Osteocyte (in vitro differentiated cells): Measurements from ENCODE around the gene TP53AIP1. TPM values are rescaled to one million over a fixed set of nuclear protein-coding genes. Genes with fewer than 3 reads are reported as not detected.

Source experiments
- DNase-seq: peaks from one replicate; pipeline ENCODE4 v3.0.0; 2021; ENCODE audit warnings: mixed read lengths; ENCODE audit not compliant: unreplicated experiment; ENCODE audit errors: extremely low spot score
- H3K27ac Mint-ChIP-seq: one replicate; pipeline ENCODE4 v1.8.0; 2021; ENCODE audit warnings: mild to moderate bottlenecking, mixed read lengths; ENCODE audit not compliant: unreplicated experiment
- H3K27me3 Mint-ChIP-seq: one replicate; pipeline ENCODE4 v1.8.0; 2021; ENCODE audit warnings: mixed read lengths; ENCODE audit not compliant: unreplicated experiment
- H3K36me3 Mint-ChIP-seq: one replicate; pipeline ENCODE4 v1.8.0; 2021; ENCODE audit warnings: mixed read lengths; ENCODE audit not compliant: unreplicated experiment
- H3K4me1 Mint-ChIP-seq: one replicate; pipeline ENCODE4 v1.8.0; 2021; ENCODE audit warnings: mixed read lengths; ENCODE audit not compliant: unreplicated experiment
- H3K4me3 Mint-ChIP-seq: one replicate; pipeline ENCODE4 v1.8.0; 2021; ENCODE audit warnings: mild to moderate bottlenecking, moderate library complexity, mixed read lengths; ENCODE audit not compliant: unreplicated experiment
- H3K9me3 Mint-ChIP-seq: one replicate; pipeline ENCODE4 v1.8.0; 2021; ENCODE audit warnings: mixed read lengths; ENCODE audit not compliant: unreplicated experiment
- CTCF ChIP-seq: fragments of 200-600 bp; sonication (generic); IDR thresholded peaks from 2 replicates; pipeline ENCODE4 v1.5.0; 2021; ENCODE audit warnings: antibody characterized with exemption, mild to moderate bottlenecking, moderate library complexity
- total RNA-seq: library from RNA; stranded (reverse); gene quantifications from 2 replicates; pipeline ENCODE4 v1.2.1, GENCODE V29; 2021

Gene TP53AIP1
- total RNA-seq, 1 donor from 2014 or later, result not detected

GRCh38 chr11:128907585-128907984, 35.1 kb downstream of the TP53AIP1 start:
- H3K4me1 Mint-ChIP-seq, result peaks cover 28% of the 10 kb centered on the region
- no peak overlapping the region for H3K27ac Mint-ChIP-seq
- H3K27me3 Mint-ChIP-seq, result peaks cover 4% of the 10 kb centered on the region
- no peak overlapping the region for H3K4me3 Mint-ChIP-seq
- no peaks in the 10 kb centered on the region for H3K36me3 Mint-ChIP-seq
- no peak for DNase-seq
- H3K9me3 Mint-ChIP-seq, result no peaks in the 10 kb centered on the region
- no peak for TF ChIP-seq CTCF

- peaks cover 7% of the 10 kb centered on the region for H3K27me3 Mint-ChIP-seq
- H3K4me3 Mint-ChIP-seq, result peak overlapping the region; percentile 60
- H3K4me1 Mint-ChIP-seq, result peaks cover 28% of the 10 kb centered on the region
- no peak for DNase-seq
- no peaks in the 10 kb centered on the region for H3K9me3 Mint-ChIP-seq
- H3K36me3 Mint-ChIP-seq, result no peaks in the 10 kb centered on the region
- TF ChIP-seq CTCF, result no peak
- H3K27ac Mint-ChIP-seq, result no peak overlapping the region
Observed at GRCh38 chr11:128906185-128907050, 36.3 kb downstream of the TP53AIP1 start.

- no peak overlapping the region for H3K27ac Mint-ChIP-seq
- no peaks in the 10 kb centered on the region for H3K9me3 Mint-ChIP-seq
- peaks cover 11% of the 10 kb centered on the region for H3K27me3 Mint-ChIP-seq
- DNase-seq, result no peak
- peak overlapping the region; percentile 60 for H3K4me3 Mint-ChIP-seq
- peak; percentile 52 for TF ChIP-seq CTCF
- no peaks in the 10 kb centered on the region for H3K36me3 Mint-ChIP-seq
- H3K4me1 Mint-ChIP-seq, result peaks cover 26% of the 10 kb centered on the region
Observed at GRCh38 chr11:128905345-128906184, 37.1 kb downstream of the TP53AIP1 start.

GRCh38 chr11:128904656-128905344, 37.9 kb downstream of the TP53AIP1 start:
- DNase-seq, result no peak
- Mint-ChIP-seq H3K36me3 (no peaks in the 10 kb centered on the region), H3K27me3 (peaks cover 16% of the 10 kb centered on the region)

More at GRCh38 chr11:128904656-128905344, 37.9 kb downstream of the TP53AIP1 start:
- H3K27ac Mint-ChIP-seq, result no peak overlapping the region
- TF ChIP-seq CTCF, result no peak
- H3K4me1 Mint-ChIP-seq, result peaks cover 24% of the 10 kb centered on the region
- H3K9me3 Mint-ChIP-seq, result no peaks in the 10 kb centered on the region
- H3K4me3 Mint-ChIP-seq, result peak overlapping the region; percentile 18
